GM19043 (cell line): ENCODE data around the gene SCN10A.

Experiments
- ATAC-seq: cut with Tn5 transposase; IDR thresholded peaks from one replicate; pipeline ENCODE4 v1.9.1; 2021; ENCODE audit warnings: low read depth; ENCODE audit not compliant: unreplicated experiment

SCN10A gene

DNA sequence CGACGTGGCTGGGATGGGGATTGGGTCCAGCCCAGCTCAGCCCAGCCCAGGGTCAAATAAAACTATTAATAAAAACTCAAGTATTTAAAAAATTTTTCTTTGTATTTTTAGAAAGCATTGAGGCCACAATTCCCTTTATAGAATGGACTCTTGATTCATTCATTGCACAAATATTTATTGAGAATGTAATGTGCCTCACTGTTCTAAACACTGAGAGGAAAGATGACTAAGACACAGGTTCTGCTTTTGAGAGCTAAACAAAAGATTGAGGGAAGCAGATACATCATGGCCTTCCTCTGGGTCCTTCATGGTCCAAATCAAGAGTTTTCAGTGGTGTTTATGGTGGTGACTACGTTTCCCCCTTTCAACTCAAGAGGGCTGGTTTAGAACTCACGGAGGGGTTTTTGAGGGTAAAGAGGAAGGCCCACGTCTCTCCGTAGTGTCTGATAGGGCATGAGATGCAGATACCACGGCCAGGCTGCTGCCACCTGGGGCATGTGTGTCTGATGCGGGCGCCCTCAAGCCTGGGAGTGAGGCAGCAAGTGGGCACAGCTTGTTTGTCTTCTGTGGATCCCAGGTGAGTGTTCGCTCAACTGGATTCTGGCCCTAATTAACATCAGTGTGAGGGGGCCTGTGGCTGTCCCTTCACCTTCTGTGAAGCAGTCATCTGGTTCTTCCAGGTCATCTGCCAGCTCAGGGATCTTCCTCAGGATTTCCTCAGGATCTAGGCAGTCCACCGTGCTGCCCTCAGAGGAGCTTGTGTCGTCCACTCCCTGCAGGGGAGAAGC, 93.0 kb downstream of the SCN10A start:
- ATAC-seq = no peak

DNA sequence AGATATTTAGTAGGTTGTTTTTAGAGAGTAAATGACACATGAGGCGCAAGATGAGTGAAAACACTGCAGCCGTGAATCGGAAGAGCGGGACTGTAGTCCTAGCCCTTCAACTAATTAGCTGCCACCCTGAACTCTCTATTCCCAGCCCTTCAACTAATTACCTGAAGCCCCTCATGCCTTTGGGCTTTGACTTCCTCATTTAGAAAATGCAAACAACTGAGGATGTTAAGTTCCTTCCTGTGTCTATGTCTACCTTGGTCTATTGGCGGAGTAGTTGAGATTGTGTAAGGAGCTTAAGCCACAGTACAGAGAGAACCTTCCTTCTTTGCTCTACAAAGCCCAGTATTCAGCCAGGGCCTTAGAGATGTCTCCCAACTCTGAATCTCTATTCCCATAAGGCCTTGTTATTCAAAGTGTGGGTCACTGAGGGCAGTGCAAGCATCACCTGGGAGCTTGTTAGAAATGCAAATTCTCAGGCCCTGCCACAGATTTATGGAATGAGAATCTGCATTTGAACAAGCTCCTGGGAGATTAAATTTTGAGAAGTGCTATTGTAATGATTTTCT, 94.7 kb downstream of the SCN10A start:
- ATAC-seq = no peak

DNA sequence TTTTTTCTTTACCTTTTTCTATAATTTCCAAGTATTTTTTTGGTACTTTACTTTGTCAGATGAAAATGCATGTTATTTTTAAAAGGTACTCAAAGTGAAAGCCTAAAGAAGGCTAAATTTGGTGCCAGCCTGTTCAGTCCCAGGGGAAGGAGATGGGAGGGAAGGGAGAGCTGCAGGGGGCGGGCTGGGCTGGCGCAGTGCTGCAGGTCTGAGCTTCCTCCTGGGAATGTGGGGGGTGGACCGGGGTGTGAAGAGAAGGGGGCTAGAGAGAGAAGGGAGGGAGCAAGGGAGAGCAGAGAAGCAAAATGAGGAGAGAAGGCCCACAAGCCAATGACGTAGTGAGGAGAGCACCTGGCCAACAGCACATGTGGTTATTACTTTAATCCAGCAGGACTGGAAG, 95.6 kb downstream of the SCN10A start:
- no peak for ATAC-seq

DNA sequence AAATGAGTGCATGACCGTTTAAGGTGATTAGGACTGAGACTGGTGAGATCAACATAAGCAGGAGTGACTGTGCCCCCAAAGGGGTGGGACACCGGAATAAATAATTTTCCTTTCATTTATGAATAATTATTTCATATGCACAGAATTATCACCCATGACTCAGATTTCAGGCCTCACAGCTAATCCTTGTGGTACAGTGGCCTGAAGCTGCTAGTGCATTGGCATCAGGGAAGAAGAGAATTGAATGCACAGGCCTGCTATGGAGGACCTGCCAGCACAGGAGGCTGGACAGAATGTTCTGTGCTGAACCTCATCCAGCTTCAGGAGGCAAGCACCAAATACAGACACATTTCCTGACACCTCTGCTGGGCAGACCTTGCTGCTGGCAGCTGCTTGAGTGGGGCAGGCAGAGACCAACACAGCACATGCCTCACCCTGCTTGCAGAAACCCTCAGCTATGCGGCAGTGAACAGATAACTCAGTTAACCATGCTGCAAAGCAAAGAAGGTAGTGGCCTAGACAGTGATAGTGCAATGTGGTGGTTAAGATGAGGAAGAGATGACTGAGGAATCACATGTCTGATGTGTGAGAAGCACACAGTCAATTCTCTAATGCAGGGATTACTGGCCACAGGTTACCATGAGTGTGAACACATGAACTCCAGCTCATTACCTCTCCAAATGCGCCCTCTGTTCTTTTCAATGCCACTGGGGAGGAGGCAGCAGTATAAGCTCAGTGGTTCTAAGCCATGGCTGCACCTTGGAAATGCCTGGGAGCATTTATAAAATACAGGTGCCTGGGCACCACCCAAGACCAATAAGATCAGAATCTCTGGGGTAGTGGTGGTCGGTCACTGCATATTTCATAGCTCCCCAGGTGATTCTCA, 98.4 kb downstream of the SCN10A start:
- no peak for ATAC-seq

DNA sequence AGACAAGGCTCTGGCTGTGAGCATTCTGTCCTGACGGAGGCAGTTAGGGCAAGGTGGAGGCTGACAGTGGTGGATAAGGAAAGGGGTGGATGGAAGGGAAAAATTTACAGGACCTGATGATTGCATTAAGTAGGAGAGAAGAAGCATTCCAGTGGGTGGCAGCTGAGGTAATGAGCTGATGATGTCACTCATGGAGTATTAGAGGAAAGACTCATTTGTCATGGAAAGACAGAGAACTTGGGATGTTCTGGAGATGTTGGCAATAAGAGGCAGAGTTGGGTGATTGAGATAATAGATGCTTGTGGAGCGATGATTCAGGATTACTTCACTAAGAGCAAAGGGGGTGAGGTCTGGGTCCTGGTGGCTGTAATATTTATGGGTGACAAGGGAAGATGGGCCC, 102.9 kb downstream of the SCN10A start:
- no peak for ATAC-seq

DNA sequence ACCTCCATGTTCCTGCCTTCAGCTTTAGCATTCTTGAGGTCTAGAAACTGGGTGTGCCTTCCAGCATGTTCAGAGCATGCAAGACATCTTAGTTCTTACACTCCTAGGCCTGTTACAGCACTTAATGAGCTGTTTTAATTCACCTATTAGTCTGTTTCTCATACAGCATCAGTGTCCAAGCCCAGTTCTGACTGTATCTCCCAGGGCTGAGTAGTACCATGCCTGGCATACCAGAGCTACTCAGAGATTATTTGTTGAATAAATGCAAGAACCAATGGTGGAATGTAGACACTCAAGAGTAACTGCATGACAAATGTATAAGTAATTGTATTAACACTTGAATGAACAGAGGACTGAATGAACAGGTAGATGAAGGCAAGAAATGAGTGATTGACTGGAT, 104.7 kb downstream of the SCN10A start:
- no peak for ATAC-seq

DNA sequence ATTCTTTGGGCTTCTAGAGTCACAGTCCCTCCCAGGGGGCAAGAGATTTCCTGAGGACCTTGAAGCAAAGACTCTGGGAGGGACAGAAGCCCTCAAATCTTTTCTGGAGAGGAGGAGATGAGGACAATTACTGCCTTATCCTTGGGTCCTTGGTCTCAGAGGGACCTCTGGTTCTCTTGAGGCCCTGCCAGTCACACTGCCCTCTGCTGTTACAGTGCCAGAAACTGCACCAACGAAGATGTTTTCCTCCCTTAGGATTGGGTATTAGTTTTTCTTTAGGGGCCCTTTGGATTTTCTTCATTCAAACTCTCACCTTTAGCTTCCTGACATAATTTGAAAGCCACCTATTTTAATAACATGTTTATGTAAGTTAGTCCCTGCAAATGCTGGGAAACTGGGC, 108.3 kb downstream of the SCN10A start:
- ATAC-seq = no peak

DNA sequence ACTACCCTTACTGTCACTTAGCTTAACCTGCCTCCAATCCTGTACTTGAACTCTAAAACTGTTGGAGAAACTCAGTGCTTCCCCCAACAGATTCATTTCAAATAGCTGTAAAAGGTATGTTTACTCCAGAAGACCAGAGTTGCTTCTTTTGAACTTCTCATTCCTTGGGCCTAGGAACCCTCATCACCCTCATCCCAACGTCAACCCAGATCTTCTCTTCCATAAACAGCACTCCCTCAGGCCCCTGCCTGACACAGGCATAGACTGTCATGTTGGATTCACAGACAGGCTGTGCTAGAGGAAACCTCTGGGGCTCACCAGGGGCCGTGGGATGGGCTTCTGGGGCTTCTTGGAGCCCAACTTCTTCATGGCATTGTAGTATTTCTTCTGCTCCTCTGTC, 109.1 kb downstream of the SCN10A start:
- no peak for ATAC-seq

DNA sequence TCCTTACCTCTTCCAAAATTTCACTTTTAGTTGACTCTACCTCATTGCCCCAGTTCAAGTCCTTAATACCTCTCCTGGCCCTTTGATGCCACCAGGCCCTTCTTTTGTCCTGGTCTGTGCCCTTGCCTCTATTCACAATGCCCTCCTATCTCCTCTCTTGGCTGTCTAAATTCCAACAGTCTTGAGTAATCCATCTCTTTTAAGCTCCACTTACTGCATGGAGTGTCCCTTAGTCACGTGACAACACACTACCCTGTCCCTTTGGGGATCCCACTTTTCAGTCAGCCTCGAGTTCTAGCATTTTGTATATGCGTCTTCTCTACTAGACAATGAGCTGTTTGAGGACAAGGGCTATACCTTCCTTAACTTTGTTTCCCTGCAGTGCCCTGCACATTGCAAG, 113.8 kb downstream of the SCN10A start:
- ATAC-seq = no peak

DNA sequence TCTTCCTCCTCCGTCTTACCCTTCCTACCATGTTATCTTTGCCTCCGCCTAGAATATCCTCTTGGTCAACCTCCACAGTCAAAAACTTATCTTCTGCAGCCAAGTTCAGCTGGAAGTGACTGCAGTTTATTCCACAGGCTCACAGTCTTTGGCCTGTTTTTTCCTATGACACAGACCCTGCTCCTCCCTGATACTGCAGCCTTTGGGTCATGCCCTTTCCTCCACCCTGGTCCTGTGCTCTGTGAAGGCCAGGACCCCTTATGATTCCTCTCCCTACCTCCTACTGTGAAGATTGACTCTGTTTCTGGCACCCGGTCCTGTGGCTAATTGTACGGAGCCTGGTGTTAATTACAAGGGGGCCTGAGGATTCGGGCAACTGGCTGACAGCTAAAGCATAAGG, 117.3 kb downstream of the SCN10A start:
- ATAC-seq = no peak

DNA sequence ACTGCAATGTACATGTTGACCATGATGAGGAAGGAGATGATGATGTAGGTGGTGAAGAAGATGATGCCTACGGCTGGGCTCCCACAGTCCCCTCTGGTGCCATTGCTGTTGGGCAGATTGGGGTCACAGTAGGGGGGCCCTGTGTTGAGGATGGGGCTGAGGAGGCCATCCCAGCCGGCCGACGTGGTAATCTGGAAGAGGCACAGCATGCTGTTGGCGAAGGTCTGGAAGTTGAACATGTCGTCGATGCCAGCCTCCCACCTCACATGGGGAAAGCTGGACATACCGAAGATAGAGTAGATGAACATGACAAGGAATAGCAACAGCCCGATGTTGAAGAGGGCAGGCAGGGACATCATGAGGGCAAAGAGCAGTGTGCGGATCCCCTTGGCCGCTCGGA, 118.0 kb downstream of the SCN10A start:
- no peak for ATAC-seq

DNA sequence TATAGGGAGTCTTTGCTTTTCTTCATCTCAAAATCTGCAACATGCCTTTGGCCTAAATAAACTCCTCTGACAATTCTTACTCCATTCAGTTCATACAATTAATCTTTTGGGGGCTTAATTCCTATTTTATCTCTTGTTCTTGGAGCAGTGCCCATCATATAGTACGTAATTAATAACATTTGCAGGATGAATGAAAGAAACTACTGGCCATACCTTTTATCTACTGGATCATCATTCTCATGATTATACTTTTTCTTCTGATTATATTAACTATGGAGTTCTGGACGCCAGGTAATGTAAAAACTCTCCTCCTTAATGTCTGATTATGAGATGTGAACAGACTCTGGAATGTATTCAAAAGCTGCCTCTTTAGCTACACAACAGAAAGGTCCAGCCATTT, 120.0 kb downstream of the SCN10A start:
- ATAC-seq = no peak

DNA sequence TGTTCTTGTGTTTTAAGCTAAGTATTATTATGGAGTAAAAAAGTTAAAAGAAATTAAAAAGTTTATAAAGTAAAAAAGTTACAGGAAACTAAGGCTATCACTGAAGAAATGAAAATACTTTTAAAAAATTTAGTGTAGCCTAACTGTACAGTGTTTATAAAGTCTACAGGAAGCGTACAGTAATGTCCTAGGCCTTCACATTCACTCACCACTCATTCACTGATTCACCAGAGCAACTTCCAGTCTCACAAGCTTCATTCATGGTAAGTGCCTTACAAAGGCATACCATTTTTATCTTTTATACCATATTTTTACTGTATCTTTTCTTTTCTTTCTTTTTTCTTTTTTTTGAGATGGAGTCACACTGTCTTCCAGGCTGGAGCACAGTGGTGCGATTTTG, 125.8 kb downstream of the SCN10A start:
- ATAC-seq = no peak

DNA sequence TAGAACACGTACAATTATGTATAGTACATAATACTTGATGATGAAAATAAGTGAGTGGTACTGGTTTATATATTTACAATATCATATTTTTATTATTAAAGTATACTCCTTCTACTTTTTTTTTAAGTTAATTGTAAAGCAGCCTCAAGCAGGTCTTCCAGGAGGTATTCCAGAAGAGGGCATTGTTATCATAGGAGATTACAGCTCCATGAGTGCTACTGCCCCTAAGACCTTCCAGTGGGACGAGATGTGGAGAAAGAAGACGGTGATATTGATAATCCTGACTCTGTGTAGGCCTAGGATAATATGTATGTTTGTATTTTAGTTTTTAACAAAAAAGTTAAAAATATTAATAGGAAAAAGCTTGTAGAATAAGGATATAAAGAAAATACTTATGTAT, 126.2 kb downstream of the SCN10A start:
- ATAC-seq = no peak

DNA sequence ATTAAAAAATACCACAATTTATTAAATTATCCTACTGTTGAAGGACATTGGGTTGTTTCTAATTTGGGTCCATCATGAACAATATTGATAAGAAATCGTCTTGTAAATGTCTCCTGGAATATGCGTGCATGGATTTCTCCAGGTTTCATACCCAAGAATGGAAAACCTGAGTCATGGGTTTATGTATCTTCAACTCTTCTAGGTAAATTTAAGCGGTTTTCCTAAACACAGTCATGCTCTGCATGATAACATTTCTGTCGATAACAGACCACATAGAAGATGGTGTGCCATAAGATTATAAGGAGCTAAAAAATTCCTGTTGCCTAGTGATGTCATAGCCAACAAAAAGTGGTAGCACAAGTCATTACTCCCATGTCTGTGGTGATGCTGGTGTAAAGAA, 126.7 kb downstream of the SCN10A start:
- ATAC-seq = no peak

DNA sequence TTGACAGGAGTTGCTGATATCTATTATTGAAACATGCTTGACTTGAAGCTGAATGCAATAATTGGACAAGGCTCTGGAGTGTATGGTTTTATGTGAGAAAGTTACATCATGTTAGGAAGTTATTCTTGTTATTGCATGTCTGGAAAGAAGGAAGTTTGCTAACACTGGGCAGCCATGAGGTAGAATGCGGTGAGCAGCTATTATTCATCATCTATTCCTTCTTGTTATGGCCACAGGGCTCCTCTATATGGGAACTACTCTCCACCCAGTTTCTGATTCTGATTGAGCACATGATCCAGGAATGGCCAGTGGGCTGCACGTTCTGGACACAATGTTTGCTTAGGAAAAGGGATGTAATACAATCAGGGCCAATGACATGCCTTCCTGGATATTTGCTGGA, 128.7 kb downstream of the SCN10A start:
- no peak for ATAC-seq

DNA sequence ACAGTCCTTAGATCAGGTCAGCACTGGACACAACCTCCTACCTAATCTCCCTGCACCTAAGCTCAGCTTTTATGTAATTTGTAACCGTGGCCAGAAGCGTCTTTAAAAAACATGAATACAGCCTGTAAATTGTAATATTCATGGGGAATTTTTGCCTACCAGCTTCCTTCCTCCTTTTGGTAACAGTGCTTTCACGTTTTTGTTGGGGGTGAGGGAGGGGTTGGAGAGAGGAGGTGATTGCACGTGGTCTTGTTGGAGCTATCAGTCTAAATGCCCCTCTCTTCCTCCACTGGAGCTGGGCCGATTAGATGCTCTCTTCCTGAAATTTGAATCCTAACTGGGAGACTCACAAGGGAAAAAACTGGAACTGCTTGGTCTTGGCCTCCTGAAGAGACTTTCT, 131.5 kb downstream of the SCN10A start:
- ATAC-seq = no peak

DNA sequence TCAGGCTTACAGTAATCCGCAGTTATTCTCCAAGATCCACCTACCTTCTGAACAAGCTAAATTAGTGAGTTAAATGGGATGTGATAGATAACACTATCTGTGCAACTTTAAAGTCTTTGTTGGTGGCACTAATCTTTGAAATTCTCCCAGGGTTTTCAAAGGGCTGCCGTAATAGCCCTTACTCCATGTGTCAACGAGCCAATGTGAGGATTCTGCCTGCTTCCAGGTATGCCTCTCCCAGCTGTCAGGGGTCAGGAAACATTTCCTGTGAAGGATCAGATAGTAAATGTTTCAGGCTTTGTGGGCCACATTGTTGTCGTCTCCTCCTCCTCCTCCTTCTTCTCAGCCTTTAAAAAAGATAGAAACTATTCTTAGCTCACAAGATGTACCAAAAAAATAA, 146.3 kb downstream of the SCN10A start:
- ATAC-seq = no peak

DNA sequence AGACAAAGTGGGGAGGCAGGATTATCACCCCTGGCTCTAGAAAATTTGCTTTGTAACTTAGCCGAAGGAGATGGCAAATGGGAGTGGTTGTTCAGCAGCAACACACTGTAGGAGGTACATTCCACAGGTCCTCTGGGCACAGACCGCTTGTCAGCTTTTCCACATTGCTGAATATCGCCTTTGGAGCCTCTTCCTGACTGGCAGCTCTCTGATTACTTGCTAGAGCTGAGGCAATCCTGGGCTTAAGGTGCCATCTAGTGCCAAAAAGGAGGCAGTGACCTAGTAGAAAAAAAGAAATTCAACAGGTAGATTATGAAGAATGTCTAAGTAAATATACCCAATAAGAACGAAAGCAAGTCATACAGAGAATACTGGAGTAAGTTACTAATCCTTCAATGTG, 153.5 kb downstream of the SCN10A start:
- no peak for ATAC-seq

DNA sequence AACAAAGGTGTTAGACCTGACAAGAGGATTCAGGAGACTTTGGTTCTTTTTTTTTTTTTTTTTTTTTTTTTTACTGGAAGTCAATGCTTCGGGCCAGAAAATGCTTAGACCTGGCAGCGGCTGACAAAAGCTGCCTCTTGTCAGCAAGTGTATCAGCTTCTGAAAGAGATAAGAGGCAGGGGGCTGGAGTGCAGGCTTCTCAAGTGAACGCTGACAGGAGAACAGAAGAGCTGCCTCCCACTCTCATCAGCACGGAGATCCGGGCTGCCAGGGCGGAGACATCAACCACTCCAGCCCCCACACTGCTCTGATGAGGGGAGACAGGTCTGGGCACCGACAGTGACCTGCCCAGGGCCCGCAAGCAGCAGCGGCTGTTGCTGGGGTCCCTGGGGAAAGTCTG, 157.2 kb downstream of the SCN10A start:
- no peak for ATAC-seq

DNA sequence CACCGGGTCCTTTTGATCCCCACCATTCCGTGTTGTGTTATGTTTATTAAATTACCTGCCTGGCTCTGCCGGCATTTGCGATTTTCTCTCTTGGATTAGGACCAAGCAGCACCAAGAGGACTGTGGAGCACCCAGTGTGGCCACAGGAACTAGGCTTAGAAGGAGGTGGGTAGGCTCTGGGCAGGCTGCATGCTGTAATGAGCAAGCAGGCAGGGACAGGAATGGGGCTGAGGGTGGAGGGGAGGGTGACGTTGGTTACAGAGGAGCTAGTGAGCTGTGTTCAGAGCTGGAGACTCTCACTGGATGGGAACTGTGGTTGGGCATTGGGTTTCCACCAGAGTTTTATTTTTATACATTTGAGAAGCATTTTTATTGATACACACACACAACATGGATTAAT, 158.6 kb downstream of the SCN10A start:
- no peak for ATAC-seq
